ENCODE results near the gene FXR1.

- TF ChIP-seq CTCF (IDR thresholded peaks at IDR 0.05) (no peak), EP300 (IDR thresholded peaks at IDR 0.05; ENCODE audit: low read depth) (no peak)
These were observed 49.1 kb downstream of the FXR1 start for GRCh38 chr3:180961552-180961951.
